DMS114 treated with DMSO at 0.1 percent for 48 hours (cell line): ENCODE results near the gene SOHLH1.
"Not testable (repeated sequence)": the region's sequence is repeated elsewhere in the genome, so short reads cannot be mapped to it uniquely, and the experiment has no call there.

Experiments used
- DNase-seq: peaks from one replicate; lab custom pipeline; 2025; ENCODE audit not compliant: unreplicated experiment; lab: John Stamatoyannopoulos, UW

Gene SOHLH1

DNA sequence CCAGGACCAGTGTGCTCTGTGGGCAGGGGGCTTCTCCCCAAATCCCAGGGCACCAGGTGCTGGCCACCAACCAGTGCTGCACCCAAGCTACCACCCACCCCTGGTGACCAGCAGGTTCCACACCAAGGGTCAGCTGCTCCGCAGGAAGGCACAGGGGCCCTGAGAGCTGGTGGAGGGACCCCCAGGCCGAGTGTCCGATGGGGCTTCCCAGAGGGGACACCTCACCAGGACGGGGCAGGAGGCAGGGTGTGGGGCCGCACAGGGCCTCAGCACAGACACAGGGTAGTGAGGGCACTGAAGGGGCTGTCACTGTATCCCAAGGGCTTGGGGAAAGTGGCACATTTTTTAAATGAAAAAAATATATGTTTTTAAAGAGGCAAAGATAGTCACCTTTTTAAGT lies 18.1 kb downstream of the SOHLH1 start:
- no peak for DNase-seq

DNA sequence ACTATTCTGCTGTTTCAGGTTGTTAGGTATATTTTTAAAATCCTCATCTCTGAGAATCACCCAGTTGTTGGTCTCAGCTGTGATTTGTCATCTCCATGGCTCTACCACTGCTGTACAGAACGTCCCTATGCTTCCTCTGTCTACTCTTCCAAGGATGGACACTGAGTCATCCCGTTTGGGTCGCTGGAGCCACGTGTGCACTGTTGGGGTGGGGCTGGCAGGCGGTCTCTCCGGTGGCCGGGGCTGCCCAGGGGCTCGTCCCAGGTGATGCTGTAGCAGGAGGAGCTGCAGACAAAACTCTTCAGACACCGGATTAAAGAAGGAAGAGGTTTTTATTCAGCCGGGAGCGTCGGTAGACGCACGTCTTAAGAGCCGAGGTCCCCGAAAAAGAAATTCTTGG lies 19.2 kb downstream of the SOHLH1 start:
- no peak for DNase-seq

DNA sequence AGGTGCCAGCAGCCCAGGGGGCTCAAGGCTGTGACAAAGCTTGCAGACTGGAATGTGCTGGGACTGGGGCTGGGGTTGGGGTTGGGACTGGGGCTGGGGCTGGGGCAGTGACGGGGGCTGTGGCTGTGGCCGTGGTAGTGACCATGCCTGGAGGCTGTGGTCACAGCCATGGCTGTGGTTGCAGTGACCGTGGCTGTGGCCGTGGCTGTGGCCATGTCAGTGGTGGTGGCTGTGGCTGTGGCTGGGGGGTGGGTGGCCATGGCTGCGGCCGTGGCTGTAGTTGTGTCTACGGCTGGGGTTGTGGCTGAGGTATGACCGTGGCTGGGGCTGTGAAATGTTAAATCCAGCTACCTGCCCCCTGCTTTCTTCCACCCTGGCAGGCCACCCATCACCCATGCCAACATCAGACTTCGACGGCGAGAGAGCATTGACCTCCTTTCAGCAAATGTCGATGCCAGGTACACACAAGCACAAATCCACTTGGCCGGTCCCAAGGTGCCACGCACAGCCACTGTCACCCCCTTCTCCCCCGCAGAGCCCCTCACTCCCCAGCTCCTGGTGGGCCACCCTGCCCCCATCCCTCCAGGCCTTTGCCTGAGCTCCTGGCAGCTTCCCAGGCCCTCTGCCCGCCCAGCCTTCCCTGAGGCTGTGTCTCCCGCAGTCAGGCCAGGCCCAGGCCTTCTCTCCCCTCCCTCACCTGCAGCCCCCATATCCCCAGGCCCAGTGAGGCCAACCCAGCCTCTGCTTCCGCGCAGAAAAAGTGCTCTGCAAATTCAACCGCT lies 20.9 kb downstream of the SOHLH1 start:
- no peak for DNase-seq

DNA sequence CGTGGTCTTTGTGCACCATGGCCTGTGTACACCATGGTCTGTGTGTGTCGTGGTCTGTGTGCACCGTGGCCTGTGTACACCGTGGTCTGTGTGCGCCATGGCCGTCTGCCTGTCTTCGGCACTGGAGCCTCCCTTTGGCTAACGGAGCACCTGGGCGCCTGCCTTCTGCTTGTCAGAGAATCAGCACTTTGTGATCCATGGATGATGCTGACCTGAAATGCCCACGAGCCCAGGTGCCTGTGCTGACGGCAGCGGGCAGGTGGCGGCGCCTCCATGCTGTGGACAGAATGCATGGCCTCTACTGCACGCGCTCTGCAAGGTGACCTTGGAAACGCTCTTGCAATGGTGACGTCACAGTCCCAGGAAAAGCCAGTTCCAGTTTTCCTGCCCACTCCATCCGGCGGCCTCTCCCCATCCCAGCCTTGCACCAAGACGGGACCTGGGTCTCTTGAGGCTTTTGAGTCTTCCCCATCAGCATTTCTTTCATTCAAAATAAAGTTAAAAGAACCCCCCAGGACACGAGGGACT lies 21.6 kb downstream of the SOHLH1 start:
- DNase-seq: no peak

- DNase-seq: no peak
Observed at GRCh38 chr9:135676891-135677290, 22.4 kb downstream of the SOHLH1 start.

DNA sequence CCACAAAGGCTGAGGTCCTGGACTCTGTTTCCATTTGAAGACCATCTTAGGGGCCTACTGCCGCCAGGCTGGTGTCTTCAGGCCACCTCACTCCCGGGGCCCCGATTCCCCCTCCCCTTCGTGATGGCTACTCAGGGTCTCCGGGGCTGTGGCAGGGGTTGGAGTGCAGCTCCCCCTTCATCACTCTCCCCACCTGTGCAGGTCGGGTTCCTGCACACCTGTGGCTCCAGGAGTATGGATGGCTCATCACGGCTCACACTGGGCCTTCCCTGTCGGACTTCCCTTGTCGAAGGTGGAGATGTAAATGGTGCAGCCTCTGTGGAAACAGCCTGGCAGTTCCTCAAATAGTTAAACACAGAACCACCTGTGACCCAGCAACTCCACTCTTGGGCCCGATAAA lies 24.3 kb downstream of the SOHLH1 start:
- no peak for DNase-seq

GRCh38 chr9:135673941-135674340 lies 25.3 kb downstream of the SOHLH1 start:
- no peak for DNase-seq

- not testable (repeated sequence) for DNase-seq
Observed at GRCh38 chr9:135672786-135673185, 26.5 kb downstream of the SOHLH1 start.

- no peak for DNase-seq
Observed at GRCh38 chr9:135671591-135672041, 27.7 kb downstream of the SOHLH1 start.

- DNase-seq: no peak
Observed at GRCh38 chr9:135670721-135671590, 28.3 kb downstream of the SOHLH1 start.

GRCh38 chr9:135669616-135670285 lies 29.5 kb downstream of the SOHLH1 start:
- DNase-seq: no peak

- DNase-seq: not testable (repeated sequence)
Observed at GRCh38 chr9:135669018-135669417, 30.3 kb downstream of the SOHLH1 start.

GRCh38 chr9:135667463-135668001 lies 31.7 kb downstream of the SOHLH1 start:
- no peak for DNase-seq

- no peak for DNase-seq
Observed at GRCh38 chr9:135666534-135667462, 32.5 kb downstream of the SOHLH1 start.

GRCh38 chr9:135665795-135666189 lies 33.5 kb downstream of the SOHLH1 start:
- DNase-seq: no peak

DNA sequence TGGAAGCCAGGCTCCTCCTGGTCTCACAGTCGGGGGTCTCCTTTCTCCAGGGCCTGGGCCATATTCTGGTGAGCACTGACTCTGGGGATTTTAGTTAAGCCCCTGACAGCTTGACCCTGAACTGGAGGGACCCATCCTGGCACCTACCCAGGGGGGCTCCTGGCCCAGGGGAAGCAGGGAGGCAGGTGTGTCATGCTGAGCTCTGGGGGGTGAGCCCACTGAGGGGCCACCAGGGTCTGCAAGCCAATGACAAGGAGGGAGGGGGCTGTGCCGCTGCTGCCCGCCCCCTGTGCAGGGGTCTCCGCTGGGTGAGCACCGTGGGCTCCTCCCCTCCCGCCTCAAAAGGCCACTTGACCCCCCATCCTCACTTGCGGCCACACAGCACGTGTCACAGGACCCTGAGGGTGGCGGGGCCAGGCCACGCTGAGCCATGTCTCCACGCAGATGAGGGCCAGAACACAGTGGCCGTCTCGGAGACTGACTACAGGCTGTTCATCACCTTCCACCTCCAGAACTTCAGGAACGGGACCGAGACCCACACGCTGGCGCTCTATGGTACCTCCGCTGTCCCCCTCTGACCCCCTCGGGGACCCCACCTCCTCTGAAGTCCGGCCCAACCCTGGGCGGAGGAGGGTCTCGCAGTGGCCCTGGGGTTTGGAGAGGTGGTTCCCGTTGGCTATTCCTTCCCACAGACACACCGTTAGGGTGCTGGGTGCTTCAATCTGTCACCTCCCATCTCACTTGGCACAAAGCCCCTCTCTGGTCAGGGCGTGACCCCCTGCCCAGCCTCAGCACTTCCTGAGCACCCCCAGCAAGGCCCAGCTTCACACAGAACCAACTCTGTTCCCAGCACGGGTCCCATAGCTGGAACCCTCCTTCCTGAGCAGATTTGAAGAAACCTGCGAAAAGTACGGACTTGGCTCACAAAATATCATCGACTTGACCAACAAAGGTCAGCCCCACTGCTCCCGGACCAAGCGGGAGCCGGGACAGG lies 34.2 kb downstream of the SOHLH1 start:
- DNase-seq: no peak

DNA sequence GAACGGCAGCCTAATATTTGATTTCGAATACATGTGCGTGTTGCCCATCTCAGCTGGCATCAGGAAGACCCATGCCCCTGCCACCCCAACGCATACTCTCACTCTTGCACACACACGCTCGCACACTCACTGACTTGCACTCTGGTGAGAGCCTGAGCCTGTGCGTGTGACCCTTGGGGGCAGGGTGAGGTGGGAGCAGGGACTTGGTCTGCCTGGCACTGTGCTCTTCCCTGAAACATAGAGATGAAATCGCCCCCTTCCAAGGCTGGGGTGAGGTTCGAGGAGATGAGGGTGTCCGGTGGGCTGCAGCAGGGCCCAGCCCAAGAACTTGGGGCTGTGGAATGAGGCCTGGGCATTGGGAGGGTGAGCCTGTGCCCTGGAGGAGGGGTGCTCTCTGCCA lies 35.0 kb downstream of the SOHLH1 start:
- no peak for DNase-seq

DNA sequence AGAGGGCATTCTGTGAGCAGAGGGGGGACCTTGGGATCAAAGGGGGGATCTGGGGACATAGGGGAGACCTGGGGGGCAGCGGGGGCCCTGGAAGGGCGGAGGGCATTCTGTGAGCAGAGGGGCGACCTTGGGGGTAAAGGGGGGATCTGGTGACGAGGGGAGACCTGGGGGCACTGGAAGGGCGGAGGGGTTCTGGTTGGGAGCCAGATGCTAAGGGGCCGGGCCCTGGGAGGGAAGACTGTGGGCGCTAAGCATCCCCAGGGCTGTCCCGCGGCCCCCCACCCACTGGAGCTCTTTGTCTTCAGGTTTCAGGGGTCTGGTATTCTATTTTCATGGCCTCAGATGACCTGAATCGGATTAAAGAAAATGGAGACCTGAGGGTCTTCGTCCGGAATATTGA lies 35.4 kb downstream of the SOHLH1 start:
- DNase-seq: no peak

GRCh38 chr9:135663451-135663770 lies 35.9 kb downstream of the SOHLH1 start:
- no peak for DNase-seq
